GM12892 (cell line): Measurements from ENCODE around the gene TSPAN10.

Experiments
- POLR2A ChIP-seq: IDR thresholded peaks from 2 replicates; pipeline ENCODE4 v1.6.1; 2011; ENCODE audit warnings: low read depth, low read length, control low read depth
- POLR2AphosphoS5 ChIP-seq: IDR thresholded peaks from 2 replicates; pipeline ENCODE4 v1.6.1; 2011; ENCODE audit warnings: low read depth, low read length, control low read depth

- TF ChIP-seq POLR2AphosphoS5: no peak
- TF ChIP-seq POLR2A: no peak
Measured at GRCh38 chr17:81681672-81682071, 44.7 kb downstream of the TSPAN10 start.
